ENCODE measurements around the gene LIPE. TPM values are rescaled to one million over a fixed set of nuclear protein-coding genes. Genes with fewer than 3 reads are reported as not detected.
A peak's percentile ranks its signal among the peaks of the same experiment; 100 is the strongest.

LIPE gene
- total and polyA plus RNA-seq, 5 experiments from 2014 or later = 4.2 to 29.5 (median 9.6) TPM

DNA sequence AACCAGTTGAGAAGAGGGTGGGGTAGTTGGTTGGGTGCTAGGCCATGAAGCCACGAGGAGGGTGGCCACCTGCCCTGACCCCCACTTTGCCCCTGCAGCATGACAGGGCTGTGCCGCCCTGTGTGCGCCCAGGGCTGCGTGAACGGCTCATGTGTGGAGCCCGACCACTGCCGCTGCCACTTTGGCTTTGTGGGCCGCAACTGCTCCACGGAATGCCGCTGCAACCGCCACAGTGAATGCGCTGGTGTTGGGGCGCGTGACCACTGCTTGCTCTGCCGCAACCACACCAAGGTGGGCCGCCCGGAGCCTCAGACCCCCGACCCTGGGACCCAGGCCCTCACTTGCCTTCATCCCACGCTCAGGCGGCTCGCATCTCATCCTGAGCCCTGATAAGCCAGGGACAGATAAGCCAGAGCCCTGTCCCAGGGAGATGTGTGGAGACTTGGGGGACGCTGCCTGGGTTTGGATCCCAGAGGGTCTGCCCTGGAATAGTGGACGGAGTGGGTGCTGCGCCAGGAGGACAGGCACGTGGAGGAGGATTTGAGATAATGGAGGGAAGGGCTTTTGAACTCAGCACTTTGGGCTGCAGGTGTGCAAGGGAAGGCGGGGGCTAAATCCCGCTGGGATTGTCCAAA lies 57.6 kb downstream of the LIPE start:
- Mint-ChIP-seq H3K4me3 (peak overlapping the region in 1 of 10 donors; percentile 20), H3K9me3 (no peaks in the 10 kb centered on the region), H3K27me3 (no peaks in the 10 kb centered on the region), H3K4me1 (peaks cover 0 to 10% (median 0%) of the 10 kb centered on the region in 4 donors), H3K27ac (no peak overlapping the region), H3K36me3 (no peaks in the 10 kb centered on the region)
- POLR2A ChIA-PET = no interaction called here
- no peak for ATAC-seq
- DNase-seq = no peak

DNA sequence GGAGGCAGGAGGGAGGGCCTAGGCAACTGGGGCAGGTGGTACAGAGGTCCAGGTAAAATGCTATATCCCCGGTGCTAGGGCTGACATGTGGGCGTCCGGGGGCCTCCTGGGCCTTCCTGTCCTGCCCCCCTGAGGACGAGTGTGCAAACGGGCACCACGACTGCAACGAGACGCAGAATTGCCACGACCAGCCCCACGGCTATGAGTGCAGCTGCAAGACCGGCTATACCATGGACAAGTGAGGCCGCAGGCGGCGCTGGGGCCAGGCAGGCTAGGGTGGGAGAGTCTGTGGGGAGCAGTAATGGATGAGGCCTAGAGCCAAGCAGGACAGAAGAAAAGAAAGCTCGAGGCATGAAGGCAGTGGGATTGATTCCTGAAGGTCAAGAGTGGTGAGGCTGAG lies 58.4 kb downstream of the LIPE start:
- ATAC-seq (no peak), DNase-seq (no peak)
- Mint-ChIP-seq H3K4me3 (no peak overlapping the region), H3K27me3 (no peaks in the 10 kb centered on the region), H3K9me3 (no peaks in the 10 kb centered on the region), H3K4me1 (peaks cover 0 to 18% (median under 1%) of the 10 kb centered on the region in 4 donors), H3K36me3 (peaks cover under 1 to 6% (median 1%) of the 10 kb centered on the region in 3 donors), H3K27ac (no peak overlapping the region)
- POLR2A ChIA-PET = no interaction called here

DNA sequence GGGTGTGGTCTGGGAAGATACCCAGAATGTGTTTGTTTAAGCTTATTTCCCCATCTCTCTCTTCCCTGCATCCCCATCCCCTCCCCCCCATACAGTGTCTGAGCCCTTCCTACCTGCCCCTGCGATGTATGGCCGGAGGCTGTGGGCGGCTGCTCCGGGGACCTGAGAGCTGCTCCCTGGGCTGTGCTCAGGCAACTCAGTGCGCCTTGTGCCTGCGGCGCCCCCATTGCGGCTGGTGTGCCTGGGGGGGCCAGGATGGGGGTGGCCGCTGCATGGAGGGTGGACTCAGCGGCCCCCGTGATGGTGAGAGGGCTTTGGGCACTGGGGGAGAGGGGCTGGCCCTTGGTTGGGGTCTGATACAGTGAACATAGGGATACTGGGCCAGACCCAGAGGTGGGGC lies 58.8 kb downstream of the LIPE start:
- Mint-ChIP-seq H3K9me3 (no peaks in the 10 kb centered on the region), H3K27me3 (no peaks in the 10 kb centered on the region), H3K4me3 (no peak overlapping the region), H3K36me3 (peaks cover 4 to 9% (median 5%) of the 10 kb centered on the region in 3 donors), H3K4me1 (peaks cover 0 to 21% (median 2%) of the 10 kb centered on the region in 4 donors), H3K27ac (no peak overlapping the region)
- POLR2A ChIA-PET = no interaction called here
- ATAC-seq (no peak), DNase-seq (no peak)

DNA sequence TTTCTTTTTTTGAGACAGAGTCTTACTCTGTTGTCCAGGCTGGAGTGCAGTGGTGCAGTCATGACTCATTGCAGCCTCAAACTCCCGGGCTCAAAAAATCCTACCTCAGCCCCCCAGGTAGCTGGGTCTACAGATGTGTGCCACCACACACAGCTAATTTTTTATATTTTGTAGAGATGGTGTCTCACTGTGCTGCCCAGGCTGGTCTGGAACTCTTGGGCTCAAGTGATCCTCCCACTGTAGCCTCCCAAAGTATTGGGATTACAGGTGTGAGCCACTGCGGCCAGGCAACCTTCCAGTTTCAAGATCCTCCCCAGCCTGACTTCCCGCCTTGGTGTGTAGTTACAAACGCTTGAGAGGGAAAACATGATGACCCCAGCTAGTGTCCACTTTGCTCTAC lies 59.3 kb downstream of the LIPE start:
- POLR2A ChIA-PET = no interaction called here
- no peaks in the 10 kb centered on the region for H3K9me3 Mint-ChIP-seq
- ATAC-seq = no peak
- DNase-seq = no peak
- H3K27me3 Mint-ChIP-seq = no peaks in the 10 kb centered on the region
- H3K4me3 Mint-ChIP-seq = no peak overlapping the region
- no peak overlapping the region for H3K27ac Mint-ChIP-seq
- H3K4me1 Mint-ChIP-seq = peaks cover 0 to 24% (median 2%) of the 10 kb centered on the region in 4 donors
- peaks cover 5 to 9% (median 7%) of the 10 kb centered on the region in 3 donors for H3K36me3 Mint-ChIP-seq

DNA sequence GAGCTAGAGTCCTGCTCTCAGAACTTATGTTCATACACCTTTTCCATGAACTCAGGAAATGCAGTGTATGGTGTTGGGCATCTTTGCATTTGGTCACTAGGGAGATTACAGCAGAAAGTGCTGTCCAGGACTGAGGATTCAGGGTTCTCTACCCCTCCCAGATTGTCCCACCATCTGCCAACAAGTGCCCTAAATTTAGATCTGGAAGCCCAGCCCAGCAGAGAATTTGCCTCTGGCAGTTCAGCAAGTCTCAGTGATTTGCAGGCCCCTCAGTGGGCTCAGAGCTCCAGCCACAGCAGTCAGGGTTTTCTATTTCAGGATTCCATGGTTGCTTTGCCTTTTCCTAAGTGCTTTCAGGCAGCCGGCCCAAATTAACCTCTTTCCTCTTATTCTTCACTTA lies 60.5 kb downstream of the LIPE start:
- Mint-ChIP-seq H3K4me1 (peaks cover 0 to 23% (median 2%) of the 10 kb centered on the region in 4 donors), H3K27me3 (no peaks in the 10 kb centered on the region), H3K36me3 (peaks cover 5 to 9% (median 7%) of the 10 kb centered on the region in 3 donors), H3K4me3 (no peak overlapping the region), H3K9me3 (no peaks in the 10 kb centered on the region), H3K27ac (peak overlapping the region in 1 of 10 donors; percentile 57)
- POLR2A ChIA-PET = no interaction called here
- ATAC-seq (no peak), DNase-seq (no peak)

DNA sequence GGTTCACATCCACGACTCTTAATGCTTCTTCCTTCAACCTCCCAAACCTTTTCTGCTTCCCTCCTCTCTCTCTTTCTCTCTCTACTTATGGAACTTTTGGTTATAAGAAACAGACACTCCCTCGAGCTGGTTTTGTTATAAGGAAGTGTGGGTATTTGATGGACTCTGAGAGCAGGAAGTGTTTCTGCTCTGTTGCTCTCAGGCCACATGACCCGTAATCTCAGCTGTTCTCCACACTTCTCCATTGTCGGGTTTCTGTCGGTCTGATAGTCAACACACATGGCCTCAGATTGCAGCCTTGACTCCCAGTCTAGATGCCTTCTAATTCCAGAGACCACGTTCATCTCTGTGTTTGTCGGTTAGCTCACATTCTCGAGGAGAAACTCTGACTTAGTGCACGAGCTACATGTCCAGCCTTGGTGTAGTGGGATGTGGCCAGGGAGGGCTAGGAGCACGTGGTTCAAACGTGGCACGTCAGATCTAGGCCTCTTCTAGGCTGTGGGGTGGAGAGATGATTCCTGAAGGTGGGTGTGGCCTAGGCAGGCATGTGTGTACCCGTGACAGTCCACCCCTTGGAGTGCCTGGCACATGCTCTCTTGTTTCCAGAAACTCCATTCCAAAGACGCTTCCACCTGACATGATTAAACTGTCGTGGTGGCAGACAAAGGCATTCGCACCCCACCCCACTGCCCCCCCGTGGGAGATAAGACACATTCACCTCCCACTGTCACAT lies 63.4 kb downstream of the LIPE start:
- ATAC-seq = no peak
- peak overlapping the region in 3 of 10 donors; percentile 57 to 67 (median 61) for H3K27ac Mint-ChIP-seq
- H3K36me3 Mint-ChIP-seq = peaks cover 5 to 13% (median 9%) of the 10 kb centered on the region in 3 donors
- DNase-seq = no peak
- no peaks in the 10 kb centered on the region for H3K27me3 Mint-ChIP-seq
- POLR2A ChIA-PET = no interaction called here
- H3K9me3 Mint-ChIP-seq = no peaks in the 10 kb centered on the region
- no peak overlapping the region for H3K4me3 Mint-ChIP-seq
- peaks cover 0 to 23% (median 3%) of the 10 kb centered on the region in 4 donors for H3K4me1 Mint-ChIP-seq

DNA sequence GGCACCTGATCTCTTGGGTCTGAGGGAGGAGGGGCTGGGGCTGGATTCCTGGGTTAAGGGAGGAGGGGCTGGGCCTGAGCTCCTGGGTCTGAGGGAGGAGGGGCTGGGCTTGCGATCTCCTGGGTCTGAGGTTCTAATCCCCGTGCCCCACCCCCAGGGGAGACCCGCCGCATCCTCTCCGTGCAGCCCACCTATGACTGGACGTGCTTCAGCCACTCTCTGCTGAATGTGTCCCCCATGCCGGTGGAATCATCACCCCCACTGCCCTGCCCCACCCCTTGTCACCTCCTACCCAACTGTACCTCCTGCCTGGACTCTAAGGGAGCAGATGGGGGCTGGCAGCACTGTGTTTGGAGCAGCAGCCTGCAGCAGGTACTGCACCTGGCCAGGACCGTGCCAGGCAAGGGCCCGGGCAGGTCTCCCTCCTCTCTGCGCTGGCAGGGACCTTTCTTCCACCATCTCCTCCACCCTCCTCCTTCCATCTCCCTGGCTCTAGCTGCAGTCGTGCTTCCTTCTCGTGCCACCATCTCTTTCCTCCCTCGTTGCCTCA lies 64.2 kb downstream of the LIPE start:
- no peak for ATAC-seq
- H3K36me3 Mint-ChIP-seq = peaks cover 5 to 13% (median 9%) of the 10 kb centered on the region in 3 donors
- peak overlapping the region in 2 of 10 donors; percentile 57 to 67 for H3K27ac Mint-ChIP-seq

DNA sequence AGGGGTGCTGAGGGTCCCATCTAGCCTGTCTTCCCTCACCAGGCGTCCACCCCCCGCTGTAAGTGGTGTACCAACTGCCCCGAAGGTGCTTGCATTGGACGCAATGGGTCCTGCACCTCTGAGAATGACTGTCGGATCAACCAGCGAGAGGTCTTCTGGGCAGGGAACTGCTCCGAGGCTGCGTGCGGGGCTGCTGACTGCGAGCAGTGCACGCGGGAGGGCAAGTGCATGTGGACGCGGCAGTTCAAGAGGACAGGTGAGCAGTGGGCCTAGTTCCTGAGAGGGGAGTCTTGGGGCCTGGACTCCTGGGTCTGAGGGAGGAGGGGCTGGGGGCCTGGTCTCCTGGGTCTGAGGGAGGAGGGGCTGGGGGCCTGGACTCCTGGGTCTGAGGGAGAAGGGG lies 64.8 kb downstream of the LIPE start:
- POLR2A ChIA-PET = no interaction called here
- H3K27ac Mint-ChIP-seq = no peak overlapping the region
- H3K36me3 Mint-ChIP-seq = peaks cover 5 to 13% (median 11%) of the 10 kb centered on the region in 3 donors
- no peak for ATAC-seq
- H3K4me1 Mint-ChIP-seq = peaks cover 0 to 23% (median 3%) of the 10 kb centered on the region in 4 donors
- H3K4me3 Mint-ChIP-seq = no peak overlapping the region
- no peaks in the 10 kb centered on the region for H3K27me3 Mint-ChIP-seq
- H3K9me3 Mint-ChIP-seq = no peaks in the 10 kb centered on the region
- no peak for DNase-seq

More for the DNA sequence above, 64.2 kb downstream of the LIPE start:
- no peak overlapping the region for H3K4me3 Mint-ChIP-seq
- POLR2A ChIA-PET = no interaction called here
- DNase-seq = no peak
- H3K27me3 Mint-ChIP-seq = no peaks in the 10 kb centered on the region
- no peaks in the 10 kb centered on the region for H3K9me3 Mint-ChIP-seq
- H3K4me1 Mint-ChIP-seq = peaks cover 0 to 23% (median 3%) of the 10 kb centered on the region in 4 donors

DNA sequence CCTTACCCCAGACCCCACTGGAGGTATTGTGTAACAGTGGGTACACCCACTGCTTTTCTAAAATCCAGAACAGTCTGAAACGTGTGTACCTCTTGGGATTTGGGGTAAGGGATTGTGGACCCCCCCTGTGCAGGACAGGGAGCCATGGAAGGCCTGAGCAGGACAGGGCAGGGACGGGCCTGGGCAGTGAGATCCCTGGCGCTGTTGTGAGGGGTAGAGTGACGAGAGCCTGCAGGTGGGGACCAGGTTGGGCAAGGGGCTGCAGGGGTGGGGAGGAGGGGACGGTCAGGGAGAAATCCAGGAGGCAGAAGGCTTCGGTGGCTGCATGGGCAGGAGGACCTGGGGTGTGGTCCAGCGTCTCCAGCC lies 65.7 kb downstream of the LIPE start:
- ATAC-seq (no peak), DNase-seq (no peak)
- POLR2A ChIA-PET = no interaction called here
- peaks cover 0 to 23% (median 3%) of the 10 kb centered on the region in 4 donors for H3K4me1 Mint-ChIP-seq
- H3K27ac Mint-ChIP-seq = peak overlapping the region in 1 of 10 donors; percentile 42
- H3K36me3 Mint-ChIP-seq = peaks cover 5 to 13% (median 11%) of the 10 kb centered on the region in 3 donors
- H3K4me3 Mint-ChIP-seq = no peak overlapping the region
- no peaks in the 10 kb centered on the region for H3K27me3 Mint-ChIP-seq
- H3K9me3 Mint-ChIP-seq = no peaks in the 10 kb centered on the region

DNA sequence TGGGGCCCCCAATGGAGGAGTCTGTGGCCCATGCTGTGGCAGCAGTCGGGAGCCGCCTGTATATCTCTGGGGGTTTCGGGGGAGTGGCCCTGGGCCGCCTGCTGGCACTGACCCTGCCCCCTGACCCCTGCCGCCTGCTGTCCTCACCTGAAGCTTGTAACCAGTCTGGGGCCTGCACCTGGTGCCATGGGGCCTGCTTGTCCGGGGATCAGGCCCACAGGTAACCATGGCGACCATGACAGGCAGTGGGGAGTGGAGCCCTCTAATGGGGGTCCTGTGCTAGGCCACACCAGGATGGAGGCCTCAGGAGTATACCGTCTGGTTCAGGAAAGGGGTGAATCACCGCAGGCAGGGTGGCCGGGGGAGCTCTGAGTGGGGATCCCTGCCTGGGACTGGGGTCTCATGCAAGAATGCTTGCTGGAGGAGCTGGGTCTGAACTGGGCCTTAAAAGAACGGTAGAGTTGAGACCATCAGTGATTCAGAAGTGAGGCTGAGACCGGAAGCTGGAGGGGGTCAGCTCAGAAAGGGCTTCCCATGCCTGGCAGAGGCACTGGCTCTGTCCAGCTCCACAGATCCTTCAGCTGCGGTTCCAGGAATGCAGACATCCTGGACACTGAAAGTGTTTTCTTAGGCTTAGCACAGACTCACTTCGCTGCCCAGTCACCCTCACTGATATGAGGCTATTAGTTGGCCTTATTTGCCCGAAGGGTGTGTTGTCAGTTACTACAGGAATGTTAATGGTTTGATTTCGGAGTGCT lies 66.2 kb downstream of the LIPE start:
- Mint-ChIP-seq H3K36me3 (peaks cover 5 to 13% (median 11%) of the 10 kb centered on the region in 3 donors), H3K27ac (peak overlapping the region in 1 of 10 donors; percentile 55), H3K4me1 (peaks cover 0 to 23% (median 3%) of the 10 kb centered on the region in 4 donors), H3K9me3 (no peaks in the 10 kb centered on the region), H3K27me3 (no peaks in the 10 kb centered on the region), H3K4me3 (no peak overlapping the region)
- ATAC-seq (no peak), DNase-seq (no peak)
- POLR2A ChIA-PET = no interaction called here

DNA sequence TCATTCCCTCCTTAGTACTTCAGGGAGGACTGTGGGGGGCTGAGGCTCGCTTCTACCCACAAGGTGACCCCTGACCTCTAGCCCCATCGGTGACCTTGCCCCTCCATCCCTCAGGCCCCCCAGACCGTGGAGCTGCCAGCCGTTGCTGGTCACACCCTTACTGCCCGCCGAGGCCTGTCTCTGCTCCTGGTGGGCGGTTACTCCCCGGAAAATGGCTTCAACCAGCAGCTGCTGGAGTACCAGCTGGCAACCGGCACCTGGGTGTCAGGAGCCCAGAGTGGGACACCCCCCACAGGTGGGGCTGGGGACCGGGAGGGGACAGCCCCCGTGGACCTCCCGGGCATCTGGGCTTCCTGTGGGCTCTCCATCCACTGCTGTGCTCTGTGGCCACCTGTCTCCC lies 69.9 kb downstream of the LIPE start:
- peaks cover 0 to 19% (median 4%) of the 10 kb centered on the region in 3 donors for H3K36me3 Mint-ChIP-seq
- no peak for ATAC-seq
- DNase-seq = no peak
- H3K27ac Mint-ChIP-seq = no peak overlapping the region
- H3K4me1 Mint-ChIP-seq = peaks cover 0 to 2% (median 0%) of the 10 kb centered on the region in 4 donors
- H3K4me3 Mint-ChIP-seq = no peak overlapping the region
- H3K27me3 Mint-ChIP-seq = no peaks in the 10 kb centered on the region
- POLR2A ChIA-PET = no interaction called here
- no peaks in the 10 kb centered on the region for H3K9me3 Mint-ChIP-seq

DNA sequence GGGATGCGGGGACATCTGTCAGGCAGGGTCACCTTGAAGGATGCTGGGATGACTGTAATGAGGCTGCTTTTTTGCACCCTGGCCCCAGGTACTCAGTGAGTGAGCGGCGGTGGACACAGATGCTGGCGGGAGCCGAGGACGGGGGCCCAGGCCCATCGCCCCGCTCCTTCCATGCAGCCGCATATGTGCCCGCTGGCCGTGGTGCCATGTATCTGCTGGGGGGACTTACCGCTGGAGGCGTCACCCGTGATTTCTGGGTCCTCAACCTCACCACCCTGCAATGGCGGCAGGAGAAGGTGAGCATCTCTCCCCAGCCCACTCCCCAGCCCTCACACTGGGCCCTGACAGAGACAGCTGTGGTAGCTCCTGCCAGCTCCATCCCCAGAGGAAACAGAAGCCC lies 70.5 kb downstream of the LIPE start:
- POLR2A ChIA-PET = no interaction called here
- ATAC-seq (no peak), DNase-seq (no peak)
- H3K36me3 Mint-ChIP-seq = peaks cover 0 to 21% (median 4%) of the 10 kb centered on the region in 3 donors
- H3K4me1 Mint-ChIP-seq = peaks cover 0 to 5% (median 1%) of the 10 kb centered on the region in 4 donors
- H3K4me3 Mint-ChIP-seq = no peak overlapping the region
- no peaks in the 10 kb centered on the region for H3K9me3 Mint-ChIP-seq
- no peaks in the 10 kb centered on the region for H3K27me3 Mint-ChIP-seq
- no peak overlapping the region for H3K27ac Mint-ChIP-seq

DNA sequence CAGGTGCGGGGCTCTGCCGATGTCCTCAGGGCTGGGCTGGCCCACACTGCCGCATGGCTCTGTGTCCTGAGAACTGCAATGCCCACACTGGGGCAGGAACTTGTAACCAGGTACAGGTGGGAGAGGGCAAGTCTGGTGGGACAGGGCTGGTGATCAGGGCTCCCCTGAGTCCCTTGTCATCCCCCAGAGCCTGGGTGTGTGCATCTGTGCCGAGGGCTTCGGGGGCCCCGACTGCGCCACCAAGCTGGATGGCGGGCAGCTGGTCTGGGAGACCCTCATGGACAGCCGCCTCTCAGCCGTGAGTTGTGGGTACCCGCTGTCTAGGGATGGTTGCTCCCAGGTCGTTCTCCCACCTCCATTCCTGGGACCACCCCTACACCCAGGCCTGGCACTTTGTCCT lies 71.3 kb downstream of the LIPE start:
- no peak overlapping the region for H3K4me3 Mint-ChIP-seq
- no peaks in the 10 kb centered on the region for H3K27me3 Mint-ChIP-seq
- DNase-seq = no peak
- H3K4me1 Mint-ChIP-seq = peaks cover 0 to 5% (median 1%) of the 10 kb centered on the region in 4 donors
- H3K27ac Mint-ChIP-seq = no peak overlapping the region
- peaks cover 0 to 21% (median 4%) of the 10 kb centered on the region in 3 donors for H3K36me3 Mint-ChIP-seq
- H3K9me3 Mint-ChIP-seq = no peaks in the 10 kb centered on the region
- POLR2A ChIA-PET = no interaction called here
- no peak for ATAC-seq
